Measurements from ENCODE around the gene CYP2S1.
A peak's percentile ranks its signal among the peaks of the same experiment; 100 is the strongest.
"Not testable (repeated sequence)": the region's sequence is repeated elsewhere in the genome, so short reads cannot be mapped to it uniquely, and the experiment has no call there.

Gene CYP2S1

GRCh38 chr19:41161903-41162302, 31.1 kb upstream of the CYP2S1 start:
- TF ChIP-seq CTCF (conservative IDR thresholded peaks at IDR 0.05; ENCODE audit: low read depth, low read length): peak; percentile 21
- no peak for DNase-seq (ENCODE audit: low read depth)
- H3K4me3 ChIP-seq (ENCODE audit: low read depth, low read length): no peak overlapping the region

DNA sequence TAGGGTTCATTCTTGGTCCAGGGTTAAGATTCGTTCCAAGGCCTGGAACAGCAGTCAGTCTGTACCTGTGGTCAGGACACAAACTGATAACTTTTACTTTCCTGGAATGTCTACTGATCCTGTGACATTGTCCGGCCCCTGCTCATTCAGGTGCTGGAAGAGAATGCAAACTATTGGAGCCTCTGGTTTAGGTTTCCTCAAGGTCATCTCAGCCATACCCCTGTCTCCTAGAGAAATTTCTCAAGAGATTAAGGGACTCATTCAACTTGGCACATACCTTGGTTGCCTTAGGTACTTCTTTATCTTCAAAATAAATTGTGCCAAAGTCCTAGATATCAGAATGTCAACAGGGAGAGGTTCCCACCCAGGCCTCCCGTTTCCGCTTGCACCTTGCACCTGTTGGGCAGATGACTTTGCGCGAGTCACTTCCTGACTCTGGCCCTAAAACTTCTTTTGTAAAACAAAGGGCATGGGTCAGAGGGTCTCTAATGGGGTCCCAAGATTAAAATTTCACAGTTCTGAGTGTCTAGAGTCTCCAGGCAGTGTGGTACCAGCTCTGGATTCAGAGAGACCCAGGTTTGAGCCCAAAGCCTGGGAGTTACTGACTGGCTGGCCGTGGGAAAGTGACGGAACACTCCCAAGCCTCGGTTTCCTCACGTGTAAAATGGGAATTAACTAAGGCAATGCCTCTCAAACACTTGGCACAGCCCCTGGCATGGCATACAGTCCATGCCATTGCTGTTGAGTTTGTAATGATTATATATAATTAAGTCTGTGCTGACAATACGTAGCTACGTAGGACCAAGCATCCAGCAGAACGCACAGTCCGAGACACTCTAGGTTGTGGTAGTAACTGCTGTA, 25.8 kb upstream of the CYP2S1 start:
- DNase-seq (ENCODE audit: low read depth): no peak
- H3K4me3 ChIP-seq (ENCODE audit: low read depth, low read length): no peak overlapping the region
- no peak for TF ChIP-seq CTCF (conservative IDR thresholded peaks at IDR 0.05; ENCODE audit: low read depth, low read length)

GRCh38 chr19:41172297-41173164, 20.5 kb upstream of the CYP2S1 start:
- no peak overlapping the region for H3K4me3 ChIP-seq (ENCODE audit: low read depth, low read length)
- TF ChIP-seq CTCF (conservative IDR thresholded peaks at IDR 0.05; ENCODE audit: low read depth, low read length): no peak
- DNase-seq (ENCODE audit: low read depth): no peak

GRCh38 chr19:41174297-41174928, 18.6 kb upstream of the CYP2S1 start:
- no peak for DNase-seq (ENCODE audit: low read depth)
- no peak overlapping the region for H3K4me3 ChIP-seq (ENCODE audit: low read depth, low read length)
- no peak for TF ChIP-seq CTCF (conservative IDR thresholded peaks at IDR 0.05; ENCODE audit: low read depth, low read length)

DNA sequence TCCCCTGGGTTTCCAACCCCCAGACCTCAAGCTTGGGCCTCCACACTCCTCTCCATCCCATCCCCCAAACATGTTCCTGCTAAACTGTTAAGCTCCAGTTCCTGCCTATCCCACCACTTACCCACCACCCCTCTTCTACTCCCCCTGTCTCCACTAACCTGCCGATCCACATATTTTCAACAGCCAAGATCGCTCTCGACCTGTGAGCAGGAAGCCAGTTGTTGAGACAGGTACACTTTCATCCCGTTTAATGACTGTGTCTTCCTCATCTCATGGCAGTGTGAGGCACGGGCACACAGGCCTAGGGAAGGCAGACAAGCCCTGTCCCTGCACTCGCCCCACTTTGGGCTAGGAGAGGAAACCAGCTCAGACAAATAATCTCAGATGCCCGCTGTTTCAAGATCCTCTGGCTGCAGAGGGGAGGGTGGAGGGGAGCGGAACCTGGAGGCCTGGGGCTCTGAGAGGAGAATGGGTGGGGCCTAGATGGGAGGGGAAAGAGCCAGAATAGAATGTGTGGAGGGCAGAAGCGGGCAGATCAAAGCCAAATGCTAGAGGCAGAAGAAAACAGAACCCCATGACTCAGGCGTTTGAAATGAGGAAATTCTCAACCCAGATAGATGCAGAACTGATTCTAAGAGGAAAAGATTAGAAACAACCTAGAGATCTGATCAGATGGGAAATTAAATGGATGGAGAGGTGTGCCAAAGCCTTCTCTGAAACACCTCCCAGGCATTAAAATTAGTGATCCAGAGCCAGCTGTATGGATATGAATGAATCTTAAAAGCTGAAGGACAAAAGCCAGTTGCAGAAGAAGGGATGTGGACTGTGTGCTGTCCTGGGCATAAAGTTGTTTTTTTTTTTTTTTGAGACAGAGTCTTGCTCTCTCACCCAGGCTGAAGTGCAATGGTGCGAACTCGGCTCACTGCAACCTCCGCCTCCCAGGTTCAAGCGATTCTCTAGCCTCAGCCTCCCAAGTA, 16.9 kb upstream of the CYP2S1 start:
- no peak overlapping the region for H3K4me3 ChIP-seq (ENCODE audit: low read depth, low read length)
- TF ChIP-seq CTCF (conservative IDR thresholded peaks at IDR 0.05; ENCODE audit: low read depth, low read length): no peak
- DNase-seq (ENCODE audit: low read depth): peak; percentile 88

DNA sequence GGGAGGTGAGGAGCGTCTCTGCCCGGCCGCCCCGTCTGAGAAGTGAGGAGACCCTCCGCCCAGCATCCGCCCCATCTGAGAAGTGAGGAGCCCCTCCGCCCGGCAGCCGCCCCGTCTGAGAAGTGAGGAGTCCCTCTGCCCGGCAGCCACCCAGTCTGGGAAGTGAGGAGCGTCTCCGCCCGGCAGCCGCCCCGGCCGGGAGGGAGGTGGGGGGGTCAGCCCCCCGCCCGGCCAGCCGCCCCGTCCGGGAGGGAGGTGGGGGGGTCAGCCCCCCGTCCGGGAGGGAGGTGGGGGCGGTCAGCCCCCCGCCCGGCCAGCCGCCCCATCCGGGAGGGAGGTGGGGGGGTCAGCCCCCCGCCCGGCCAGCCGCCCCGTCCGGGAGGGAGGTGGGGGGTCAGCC, 12.8 kb upstream of the CYP2S1 start:
- H3K4me3 ChIP-seq (ENCODE audit: low read depth, low read length); DNase-seq (ENCODE audit: low read depth): not testable (repeated sequence)
